ENCODE results near the gene SARS1.

- TF ChIP-seq, protein P1, sequence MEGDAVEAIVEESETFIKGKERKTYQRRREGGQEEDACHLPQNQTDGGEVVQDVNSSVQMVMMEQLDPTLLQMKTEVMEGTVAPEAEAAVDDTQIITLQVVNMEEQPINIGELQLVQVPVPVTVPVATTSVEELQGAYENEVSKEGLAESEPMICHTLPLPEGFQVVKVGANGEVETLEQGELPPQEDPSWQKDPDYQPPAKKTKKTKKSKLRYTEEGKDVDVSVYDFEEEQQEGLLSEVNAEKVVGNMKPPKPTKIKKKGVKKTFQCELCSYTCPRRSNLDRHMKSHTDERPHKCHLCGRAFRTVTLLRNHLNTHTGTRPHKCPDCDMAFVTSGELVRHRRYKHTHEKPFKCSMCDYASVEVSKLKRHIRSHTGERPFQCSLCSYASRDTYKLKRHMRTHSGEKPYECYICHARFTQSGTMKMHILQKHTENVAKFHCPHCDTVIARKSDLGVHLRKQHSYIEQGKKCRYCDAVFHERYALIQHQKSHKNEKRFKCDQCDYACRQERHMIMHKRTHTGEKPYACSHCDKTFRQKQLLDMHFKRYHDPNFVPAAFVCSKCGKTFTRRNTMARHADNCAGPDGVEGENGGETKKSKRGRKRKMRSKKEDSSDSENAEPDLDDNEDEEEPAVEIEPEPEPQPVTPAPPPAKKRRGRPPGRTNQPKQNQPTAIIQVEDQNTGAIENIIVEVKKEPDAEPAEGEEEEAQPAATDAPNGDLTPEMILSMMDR (IDR thresholded peaks at IDR 0.05) = no peak
- no peak for TF ChIP-seq POLR2A (IDR thresholded peaks at IDR 0.05)
These were observed 21.3 kb upstream of the SARS1 start for GRCh38 chr1:109192433-109192832.
